ENCODE measurements around the gene MBD3L2. TPM values are rescaled to one million over a fixed set of nuclear protein-coding genes. Genes with fewer than 3 reads are reported as not detected.

Gene MBD3L2
- total RNA-seq, 1 donor from 2014 or later: not detected

GRCh38 chr19:7098701-7099596 lies 49.8 kb downstream of the MBD3L2 start:
- peaks cover 19% of the 10 kb centered on the region for H3K27me3 Mint-ChIP-seq (ENCODE audit: unreplicated experiment)
- H3K9me3 Mint-ChIP-seq (ENCODE audit: unreplicated experiment): peaks cover 14% of the 10 kb centered on the region
- peak overlapping the region; percentile 91 for H3K4me3 Mint-ChIP-seq (ENCODE audit: unreplicated experiment)
- no peak for TF ChIP-seq CTCF (IDR thresholded peaks at IDR 0.05; ENCODE audit: unreplicated experiment)
- peak overlapping the region; percentile 90 for H3K27ac Mint-ChIP-seq (ENCODE audit: unreplicated experiment)
- peaks cover 27% of the 10 kb centered on the region for H3K36me3 Mint-ChIP-seq (ENCODE audit: low read depth, unreplicated experiment)
- peaks cover 4% of the 10 kb centered on the region for H3K4me1 Mint-ChIP-seq (ENCODE audit: unreplicated experiment)
- DNase-seq (ENCODE audit: low spot score): peak; percentile 92

- DNase-seq (ENCODE audit: low spot score): no peak
- Mint-ChIP-seq H3K4me3 (ENCODE audit: unreplicated experiment) (peak overlapping the region; percentile 91), H3K27me3 (ENCODE audit: unreplicated experiment) (peaks cover 19% of the 10 kb centered on the region), H3K36me3 (ENCODE audit: low read depth, unreplicated experiment) (peaks cover 27% of the 10 kb centered on the region), H3K4me1 (ENCODE audit: unreplicated experiment) (peaks cover 4% of the 10 kb centered on the region), H3K9me3 (ENCODE audit: unreplicated experiment) (peaks cover 13% of the 10 kb centered on the region), H3K27ac (ENCODE audit: unreplicated experiment) (peak overlapping the region; percentile 90)
- TF ChIP-seq CTCF (IDR thresholded peaks at IDR 0.05; ENCODE audit: unreplicated experiment): no peak
These were observed 50.4 kb downstream of the MBD3L2 start for GRCh38 chr19:7099597-7099921.

Other genes starting within 250 kb of the MBD3L2 start
- not detected for gene ADGRE1, start 161.7 kb upstream of the MBD3L2 start, total RNA-seq (ENCODE audit: unreplicated experiment)
- gene MBD3L2B, start 27.9 kb upstream of the MBD3L2 start, total RNA-seq (ENCODE audit: unreplicated experiment): not detected
- not detected for gene MBD3L5, start 18.7 kb upstream of the MBD3L2 start, total RNA-seq (ENCODE audit: unreplicated experiment)
- not detected for gene MBD3L4, start 9.1 kb upstream of the MBD3L2 start, total RNA-seq (ENCODE audit: unreplicated experiment)
- gene MBD3L3, start 9.4 kb downstream of the MBD3L2 start, total RNA-seq (ENCODE audit: unreplicated experiment): not detected
- gene ZNF557, start 20.4 kb downstream of the MBD3L2 start, total RNA-seq (ENCODE audit: unreplicated experiment): 10.3 TPM
- gene INSR, start 245.1 kb downstream of the MBD3L2 start, total RNA-seq (ENCODE audit: unreplicated experiment): 28.9 TPM

All from endothelial cell (in vitro differentiated cells).